NAMALWA (cell line): Measurements from ENCODE around the gene PPP1R18.

ENCODE experiments used
- DNase-seq: peaks from one replicate; pipeline ENCODE4 v3.0.0-alpha.2; 2015; ENCODE audit warnings: low spot score

Gene PPP1R18

GRCh38 chr6:30689022-30689865 is 2.8 kb upstream of the PPP1R18 start:
- DNase-seq = peak; percentile 36

- DNase-seq = peak; percentile 70
Observed at GRCh38 chr6:30688569-30688968, 2.1 kb upstream of the PPP1R18 start.

- peak; percentile 42 for DNase-seq
Observed at GRCh38 chr6:30687659-30688431, 1.4 kb upstream of the PPP1R18 start.

GRCh38 chr6:30686908-30687658 is 638 bp upstream of the PPP1R18 start:
- peak; percentile 91 for DNase-seq

GRCh38 chr6:30685157-30686008 is 1.1 kb downstream of the PPP1R18 start:
- DNase-seq = peak; percentile 54

DNA sequence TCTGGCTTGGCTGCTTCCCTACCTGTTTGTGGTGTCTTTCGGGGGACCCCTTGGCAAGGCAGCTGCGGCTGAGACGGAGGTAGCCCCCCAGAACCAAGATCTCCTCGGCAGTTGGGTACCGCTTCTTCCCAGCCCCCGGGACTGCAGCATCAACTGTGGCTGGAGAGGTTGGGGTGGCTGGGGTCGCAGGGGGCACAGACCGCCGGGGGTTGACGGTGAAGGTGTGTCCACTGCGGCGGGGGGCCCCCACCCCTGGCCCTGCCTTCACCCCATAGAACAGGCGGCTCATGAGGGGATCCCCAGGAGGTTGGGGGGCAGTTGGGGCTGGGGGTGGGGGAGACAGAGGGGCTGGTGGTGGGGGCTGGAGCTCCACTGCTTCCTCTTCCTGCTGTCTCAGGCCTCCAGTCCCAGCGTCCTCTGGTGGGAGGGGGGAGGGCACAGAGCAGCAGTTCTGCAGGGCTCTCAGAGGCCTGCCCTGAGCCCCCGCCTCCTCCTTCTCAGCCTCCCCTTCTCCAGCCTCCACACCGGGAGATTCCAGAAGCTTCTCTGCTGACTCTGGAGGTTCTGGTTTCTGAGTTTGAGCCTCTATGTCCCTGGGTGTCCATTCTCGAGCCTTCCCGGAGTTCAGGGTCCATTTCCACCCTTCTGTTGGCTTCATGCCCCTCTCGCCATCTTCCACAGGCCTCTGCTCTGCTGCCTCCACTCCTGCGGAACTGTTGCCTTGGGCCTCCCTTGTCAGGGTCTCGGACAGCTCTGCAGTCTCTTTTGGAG is 1.9 kb downstream of the PPP1R18 start:
- peak; percentile 64 for DNase-seq

DNA sequence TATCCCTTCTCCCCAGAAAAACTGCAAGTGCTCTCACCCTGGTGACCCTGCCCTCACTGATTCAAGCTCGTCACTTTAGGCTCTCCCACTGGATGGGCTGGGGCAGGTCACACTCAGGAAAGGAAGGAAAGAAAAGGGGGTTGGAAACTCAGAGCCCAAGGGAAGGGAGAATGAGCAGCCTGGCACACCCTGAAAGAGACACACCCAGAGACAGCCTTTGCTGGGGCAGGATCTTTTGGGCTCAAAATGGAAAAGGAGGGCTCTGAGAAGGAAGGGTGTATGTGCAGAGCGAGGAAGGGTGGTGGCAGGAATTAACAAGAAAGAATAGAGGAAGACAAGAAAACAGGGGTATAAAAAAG is 2.5 kb downstream of the PPP1R18 start:
- DNase-seq = peak; percentile 45

DNA sequence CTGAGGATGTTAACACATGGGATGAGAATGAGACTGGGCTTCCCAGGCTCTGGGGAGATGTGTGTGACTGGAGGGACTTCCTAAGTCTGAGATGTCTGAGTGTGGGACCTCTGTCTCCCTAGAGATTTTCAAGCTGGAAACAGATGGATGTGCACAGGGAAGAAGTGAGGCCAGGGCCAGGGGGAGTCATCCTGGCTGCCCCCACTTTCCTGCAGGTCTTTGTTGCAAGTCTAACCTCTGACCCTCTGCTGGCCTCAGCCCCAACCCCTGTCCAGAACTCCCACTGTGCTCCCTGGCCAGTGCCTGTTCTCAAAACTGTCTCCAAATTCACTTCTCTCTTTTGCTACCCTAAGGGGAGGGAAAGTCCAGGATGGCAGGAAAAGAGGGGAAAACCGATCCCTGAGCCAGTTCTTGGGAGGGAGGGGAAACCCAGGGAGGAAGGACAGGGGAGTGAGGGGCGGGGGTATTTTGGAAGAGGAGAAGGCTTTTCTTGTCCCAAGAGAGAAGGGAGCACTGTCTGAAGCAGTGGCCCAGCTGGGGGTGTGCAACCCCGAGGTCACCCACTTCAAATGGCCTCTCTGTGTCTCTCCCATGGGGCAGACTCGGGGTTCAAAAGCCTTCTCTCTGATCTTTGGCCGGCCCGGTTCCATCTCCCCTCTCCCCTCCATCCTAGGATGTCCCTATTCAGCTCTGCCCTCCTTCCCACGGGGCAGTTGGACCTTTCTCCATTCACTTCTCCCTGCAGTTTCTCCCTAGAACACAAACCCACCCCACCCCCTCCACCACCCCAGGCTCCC is 3.1 kb downstream of the PPP1R18 start:
- DNase-seq = peak; percentile 29

GRCh38 chr6:30682143-30683117 is 4.0 kb downstream of the PPP1R18 start:
- peak; percentile 88 for DNase-seq

DNA sequence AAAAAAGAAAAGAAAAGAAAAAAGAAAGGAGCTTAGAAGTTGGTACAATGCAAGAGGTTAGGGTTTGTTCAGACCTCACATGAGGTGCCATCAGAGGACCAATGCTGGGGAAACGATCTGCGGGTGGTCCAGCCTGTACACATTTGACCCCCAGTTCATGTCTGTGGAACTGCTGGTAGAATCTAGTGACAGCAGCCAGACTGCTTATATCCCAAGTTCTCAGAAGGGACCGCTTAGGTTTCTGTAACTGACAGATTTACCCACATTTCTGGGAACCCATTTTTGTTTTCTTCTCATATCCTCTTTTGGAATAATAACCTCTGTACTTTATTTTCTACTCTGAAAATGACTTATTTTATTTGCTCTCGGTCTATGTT is 4.7 kb downstream of the PPP1R18 start:
- DNase-seq = peak; percentile 31

DNA sequence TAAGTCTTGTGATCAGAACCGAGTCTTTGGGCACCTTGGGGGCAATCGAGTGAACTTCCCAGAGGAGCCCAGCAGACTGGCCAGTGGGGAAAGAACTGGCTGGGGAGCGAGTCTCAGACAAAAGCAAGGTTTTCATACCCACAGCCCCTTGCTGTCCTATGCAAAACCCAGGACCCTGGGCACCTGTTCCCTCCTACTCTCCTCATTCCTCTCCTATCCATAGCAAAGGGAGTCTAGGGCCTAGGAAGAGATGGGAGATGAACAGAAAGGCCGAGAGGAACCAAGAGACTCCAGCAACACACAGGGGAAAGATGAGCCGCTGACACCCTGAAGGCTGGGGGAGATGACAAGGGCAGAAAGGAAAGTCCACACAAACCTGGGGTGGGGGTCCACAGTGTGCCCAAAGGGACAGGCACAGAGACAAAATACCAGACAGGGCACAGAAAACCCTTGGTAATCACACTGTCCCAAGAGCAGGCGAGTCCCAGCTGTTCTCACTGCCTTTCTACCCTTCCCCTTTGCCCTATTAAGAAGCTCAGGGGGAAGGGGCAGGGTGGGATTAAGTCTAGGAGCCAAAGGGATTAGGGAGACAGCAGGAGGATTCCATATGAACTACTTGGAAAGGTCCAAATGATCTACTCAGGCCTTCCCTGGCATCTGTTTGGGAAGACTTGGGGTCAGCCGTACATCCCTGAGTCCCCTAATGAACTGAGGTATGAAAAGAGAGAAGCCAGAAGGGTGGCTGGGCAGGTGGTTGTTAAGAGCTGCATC is 6.5 kb downstream of the PPP1R18 start:
- peak; percentile 33 for DNase-seq

GRCh38 chr6:30678964-30679726 is 7.3 kb downstream of the PPP1R18 start:
- DNase-seq = peak; percentile 93

GRCh38 chr6:30676660-30677285 is 9.7 kb downstream of the PPP1R18 start:
- no peak for DNase-seq

DNA sequence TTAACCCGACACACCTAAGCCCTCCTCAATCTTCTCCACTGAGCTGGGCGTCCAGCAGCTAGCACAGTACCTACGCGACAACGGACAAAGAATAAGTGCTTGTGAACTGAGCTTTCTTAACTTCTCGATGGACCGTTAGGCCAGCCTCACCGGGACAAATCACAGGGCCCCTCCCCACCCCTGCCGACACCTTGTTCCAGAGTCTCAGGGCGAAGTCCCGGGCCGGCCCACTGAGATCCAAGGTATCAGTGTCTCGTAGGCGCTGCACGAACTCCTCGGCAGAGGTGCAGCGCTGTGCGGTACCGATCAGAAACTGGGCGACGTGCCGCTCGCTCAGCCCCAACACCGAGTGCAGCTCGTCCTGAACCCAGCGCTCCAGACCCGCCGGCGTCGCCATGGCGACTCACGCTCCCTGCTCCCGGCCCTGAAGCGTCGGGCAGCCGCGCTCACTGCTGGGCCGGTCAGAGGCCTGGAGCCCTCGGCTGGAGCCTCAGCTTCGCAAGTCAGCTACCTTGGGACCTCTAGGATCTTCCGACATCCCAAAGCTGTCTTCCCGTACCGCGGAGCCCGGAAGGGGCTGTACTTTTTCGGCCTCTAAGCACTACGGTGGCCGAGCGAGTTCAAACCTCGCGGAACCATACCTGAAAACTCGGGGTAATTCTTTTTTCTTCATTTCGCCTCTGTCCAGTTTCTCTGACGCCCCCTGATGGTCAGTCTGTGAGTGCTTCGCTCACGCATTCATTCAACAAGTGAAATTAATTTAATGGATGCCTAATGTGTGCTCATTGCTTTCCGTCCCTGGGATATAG is 13.8 kb downstream of the PPP1R18 start, which contains the start of gene DHX16:
DHX16 (minus strand) TSS at position 562 of the 809 bp plus-strand sequence; CDS start at position 397, 165 bp downstream.
- peak; percentile 97 for DNase-seq

- DNase-seq = peak; percentile 37
Observed at GRCh38 chr6:30670760-30671527, 15.5 kb downstream of the PPP1R18 start.
